Fibroblast of lung (primary cell): Measurements from ENCODE around the gene PLOD3.

ENCODE experiments used
- CTCF ChIP-seq, 2 donors: IDR thresholded peaks in 1 of 2; conservative IDR thresholded peaks in 1 of 2; 1 replicate in 1 of 2; 2 replicates in 1 of 2; pipeline ENCODE4 v1.5.1; 2011 to 2012; ENCODE audit warnings: low read length in 2 of 2, control low read depth in 1 of 2, inconsistent platforms in 1 of 2, low read depth in 1 of 2, mild to moderate bottlenecking in 1 of 2
- EZH2 ChIP-seq: IDR thresholded peaks from 2 replicates; pipeline ENCODE4 v1.5.1; 2012; ENCODE audit warnings: low read length, control low read depth, mild to moderate bottlenecking; ENCODE audit errors: missing control alignments

DNA sequence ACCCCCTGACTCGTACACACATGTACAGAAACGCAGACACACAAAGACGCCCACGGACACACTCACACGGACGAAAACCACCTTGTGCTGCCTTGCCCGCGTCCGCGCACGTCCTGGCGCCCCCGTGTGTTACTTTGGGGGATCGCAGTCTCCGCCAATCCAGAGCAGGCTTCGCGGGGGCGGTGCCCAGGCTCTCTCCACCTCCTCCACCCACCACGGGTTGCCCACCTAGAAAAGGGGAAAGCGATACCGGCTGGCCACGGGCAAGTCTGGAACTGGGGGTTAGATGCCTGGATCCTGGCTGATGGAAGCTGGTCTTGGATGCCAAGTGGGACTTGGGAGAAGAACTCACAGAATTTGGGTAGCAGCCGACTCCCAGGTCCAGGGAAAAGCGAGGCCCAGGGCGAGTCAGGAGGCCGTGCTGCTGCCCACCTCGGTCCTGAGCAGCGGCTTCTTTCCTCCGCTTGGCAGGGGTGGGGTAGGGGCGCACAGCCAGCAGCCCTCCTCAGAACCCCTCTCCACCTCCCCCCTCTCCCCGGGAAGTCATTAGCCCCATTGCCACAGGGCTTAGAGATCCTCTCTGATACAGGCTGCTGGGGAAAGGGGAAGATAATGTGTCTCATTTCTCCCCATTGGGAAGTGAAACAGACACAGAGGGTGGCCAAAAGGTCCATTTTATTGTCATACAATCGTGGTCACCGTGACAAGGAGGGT lies 47.4 kb downstream of the PLOD3 start:
- TF ChIP-seq CTCF (conservative IDR thresholded peaks at IDR 0.05 in 1 of 2, IDR thresholded peaks at IDR 0.05 in 1 of 2; ENCODE audit: low read depth in 1 of 2, low read length in 2 of 2): peak; percentile 88 to 97
- no peak for TF ChIP-seq EZH2
